MM.1S (cell line): ENCODE measurements around the gene ALPI.

Source experiments
- DNase-seq: peaks from one replicate; pipeline ENCODE4 v3.0.0-alpha.2; 2015
- H2AFZ ChIP-seq: fragments of 300-600 bp; sonication (generic); 2 replicates; pipeline ENCODE4 v1.6.0; 2016; ENCODE audit warnings: antibody characterized with exemption, low read length
- H3F3A ChIP-seq: fragments of 300-600 bp; sonication (generic); 2 replicates; pipeline ENCODE4 v1.6.1; 2016; ENCODE audit warnings: mild to moderate bottlenecking, antibody characterized with exemption, low read length, moderate library complexity, mixed read lengths; ENCODE audit not compliant: insufficient read depth
- H3K27ac ChIP-seq: fragments of 300-600 bp; sonication (generic); 2 replicates; pipeline ENCODE4 v1.5.1; 2016; ENCODE audit warnings: mild to moderate bottlenecking, low read length
- H3K27me3 ChIP-seq: fragments of 300-600 bp; sonication (generic); replicated peaks from 2 replicates; pipeline ENCODE4 v1.6.0; 2016; ENCODE audit warnings: low read length; ENCODE audit not compliant: insufficient read depth
- H3K36me3 ChIP-seq: fragments of 300-600 bp; sonication (generic); replicated peaks from 2 replicates; pipeline ENCODE4 v1.6.1; 2016; ENCODE audit warnings: mild to moderate bottlenecking, low read length, mixed read lengths; ENCODE audit not compliant: insufficient read depth
- H3K4me1 ChIP-seq: fragments of 300-600 bp; sonication (generic); 2 replicates; pipeline ENCODE4 v1.6.1; 2016; ENCODE audit warnings: low read length, mixed read lengths
- H3K4me2 ChIP-seq: fragments of 300-600 bp; sonication (generic); 2 replicates; pipeline ENCODE4 v1.6.0; 2016; ENCODE audit warnings: low read depth, low read length
- H3K4me3 ChIP-seq: fragments of 300-600 bp; sonication (generic); 2 replicates; pipeline ENCODE4 v1.5.1; 2016; ENCODE audit warnings: low read length, mixed read lengths
- H3K79me2 ChIP-seq: fragments of 300-600 bp; sonication (generic); 2 replicates; pipeline ENCODE4 v1.6.1; 2016; ENCODE audit warnings: mixed run types, low read length, mixed read lengths
- H3K9ac ChIP-seq: fragments of 300-600 bp; sonication (generic); 2 replicates; pipeline ENCODE4 v1.6.1; 2016; ENCODE audit warnings: low read length, mixed read lengths
- H3K9me2 ChIP-seq: fragments of 300-600 bp; sonication (generic); replicated peaks from 2 replicates; pipeline ENCODE4 v1.6.1; 2016; ENCODE audit warnings: mild to moderate bottlenecking, low read length, mixed read lengths; ENCODE audit not compliant: insufficient read depth
- H3K9me3 ChIP-seq: fragments of 300-600 bp; sonication (generic); replicated peaks from 2 replicates; pipeline ENCODE4 v1.6.1; 2016; ENCODE audit warnings: mild to moderate bottlenecking, low read length, mixed read lengths; ENCODE audit not compliant: insufficient read depth
- H4K20me1 ChIP-seq: fragments of 300-600 bp; sonication (generic); 2 replicates; pipeline ENCODE4 v1.6.1; 2016; ENCODE audit warnings: mild to moderate bottlenecking, low read length, moderate library complexity, mixed read lengths; ENCODE audit not compliant: insufficient read depth
- CTCF ChIP-seq: fragments of 300-600 bp; sonication (generic); IDR thresholded peaks from 2 replicates; pipeline ENCODE4 v1.5.1; 2016; ENCODE audit warnings: antibody characterized with exemption, low read length, mixed read lengths
- EZH2 ChIP-seq: fragments of 300-600 bp; sonication (generic); optimal IDR thresholded peaks from 2 replicates; pipeline ENCODE3; 2017; ENCODE audit warnings: low read depth, mild to moderate bottlenecking, antibody characterized with exemption, low read length, mixed read lengths
- EZH2phosphoT487 ChIP-seq: fragments of 300-600 bp; sonication (generic); IDR thresholded peaks from 2 replicates; pipeline ENCODE4 v1.6.1; 2018; ENCODE audit warnings: antibody characterized with exemption, low read length

ALPI gene

GRCh38 chr2:232490221-232491138, 34.5 kb downstream of the ALPI start:
- Histone ChIP-seq H3K4me3 (no peak overlapping the region), H3F3A (no peaks in the 10 kb centered on the region), H3K27ac (no peak overlapping the region), H3K27me3 (peaks cover 9% of the 10 kb centered on the region), H4K20me1 (no peaks in the 10 kb centered on the region), H3K9me3 (no peaks in the 10 kb centered on the region), H3K36me3 (no peaks in the 10 kb centered on the region), H3K9ac (no peak overlapping the region), H3K4me1 (no peaks in the 10 kb centered on the region), H2AFZ (no peak overlapping the region), H3K79me2 (no peaks in the 10 kb centered on the region), H3K9me2 (no peaks in the 10 kb centered on the region), H3K4me2 (no peak overlapping the region)
- TF ChIP-seq CTCF (no peak), EZH2phosphoT487 (no peak), EZH2 (no peak)
- DNase-seq = no peak

DNA sequence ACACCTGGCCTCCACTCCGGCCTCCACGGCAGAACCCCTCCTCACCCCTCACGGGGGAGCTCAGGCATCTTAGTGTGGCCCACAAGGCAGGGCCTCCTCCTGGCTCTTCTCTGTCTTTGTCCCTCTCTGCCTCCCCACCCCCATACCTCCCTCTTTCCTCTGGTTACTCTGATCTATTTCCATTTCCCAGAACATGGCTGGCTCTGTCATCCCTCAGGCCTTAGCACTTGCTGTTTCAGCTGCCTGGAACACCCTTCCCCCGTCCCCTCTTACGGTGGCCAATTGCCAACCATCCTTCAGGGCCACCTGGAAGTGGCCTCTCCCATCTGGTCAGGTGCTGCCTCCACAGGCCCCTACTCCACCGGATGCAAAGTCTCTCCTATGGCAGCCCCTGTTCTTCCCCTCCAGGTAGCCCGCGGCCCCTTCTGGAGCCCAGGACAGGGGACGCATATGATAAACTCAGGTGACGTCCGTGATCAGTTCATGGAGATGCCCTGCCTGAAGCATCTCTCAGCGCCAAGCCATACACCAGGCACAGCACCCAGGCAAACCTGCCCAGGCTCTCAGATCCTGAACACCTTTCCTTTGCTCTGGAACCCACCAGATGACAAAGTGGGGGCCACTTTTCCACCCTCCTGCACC, 35.3 kb downstream of the ALPI start:
- H2AFZ ChIP-seq = no peak overlapping the region
- H3F3A ChIP-seq = no peaks in the 10 kb centered on the region
- TF ChIP-seq CTCF = no peak
- TF ChIP-seq EZH2phosphoT487 = no peak
- TF ChIP-seq EZH2 = no peak
- no peaks in the 10 kb centered on the region for H3K36me3 ChIP-seq
- no peaks in the 10 kb centered on the region for H3K79me2 ChIP-seq
- H3K9me2 ChIP-seq = no peaks in the 10 kb centered on the region
- H3K4me1 ChIP-seq = no peaks in the 10 kb centered on the region
- DNase-seq = no peak
- H3K9ac ChIP-seq = no peak overlapping the region
- H3K9me3 ChIP-seq = no peaks in the 10 kb centered on the region
- H3K4me2 ChIP-seq = no peak overlapping the region
- H3K4me3 ChIP-seq = no peak overlapping the region
- H4K20me1 ChIP-seq = no peaks in the 10 kb centered on the region
- H3K27ac ChIP-seq = no peak overlapping the region
- H3K27me3 ChIP-seq = peaks cover 9% of the 10 kb centered on the region

- Histone ChIP-seq H3K9me3 (no peaks in the 10 kb centered on the region), H3K36me3 (no peaks in the 10 kb centered on the region), H3K4me3 (no peak overlapping the region), H3K9me2 (no peaks in the 10 kb centered on the region), H4K20me1 (no peaks in the 10 kb centered on the region), H3K9ac (no peak overlapping the region), H3K27me3 (peaks cover 9% of the 10 kb centered on the region), H3K4me2 (no peak overlapping the region), H3K79me2 (no peaks in the 10 kb centered on the region), H2AFZ (no peak overlapping the region), H3K27ac (no peak overlapping the region), H3F3A (no peaks in the 10 kb centered on the region), H3K4me1 (no peaks in the 10 kb centered on the region)
- TF ChIP-seq EZH2 (no peak), EZH2phosphoT487 (no peak), CTCF (no peak)
- no peak for DNase-seq
These were observed 36.4 kb downstream of the ALPI start for GRCh38 chr2:232492236-232492848.
